ENCODE data around the gene PKP1. TPM values are rescaled to one million over a fixed set of nuclear protein-coding genes. Genes with fewer than 3 reads are reported as not detected.

The PKP1 gene
- total RNA-seq, 2 experiments from 2014 or later, result not detected

DNA sequence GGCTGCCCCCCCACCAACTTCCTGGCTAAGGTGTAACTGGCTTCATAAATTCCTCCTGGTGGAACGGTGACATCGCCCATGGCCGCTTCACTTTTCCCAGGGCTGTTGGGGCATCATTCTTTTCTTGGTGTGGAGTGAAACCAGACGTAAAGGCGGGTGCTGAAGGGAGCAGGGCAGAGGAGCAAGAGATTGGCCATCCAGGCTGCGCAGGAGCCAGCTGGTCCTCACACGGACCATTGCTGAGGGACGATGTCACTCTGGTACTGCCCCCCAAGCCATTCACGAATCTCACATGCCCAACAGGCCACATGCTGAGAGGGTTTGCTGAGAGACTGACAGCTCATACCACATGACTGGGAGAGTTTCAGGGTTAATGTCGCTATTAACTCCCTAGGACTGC, 10.5 kb upstream of the PKP1 start:
- CTCF ChIA-PET, result no interaction called here
- ATAC-seq, result no peak
- Mint-ChIP-seq H3K36me3 (ENCODE audit: low read depth) (no peaks in the 10 kb centered on the region), H3K4me3 (no peak overlapping the region), H3K27ac (no peak overlapping the region), H3K9me3 (ENCODE audit: insufficient read depth) (no peaks in the 10 kb centered on the region), H3K4me1 (ENCODE audit: low read depth) (no peaks in the 10 kb centered on the region), H3K27me3 (ENCODE audit: low read depth) (no peaks in the 10 kb centered on the region)
- POLR2A ChIA-PET, result interaction anchor here (0.7 kb wide), 1 partner anchor 1302 kb away, joined by 3 read pairs; no protein-coding TSS in a partner anchor
- no peak for DNase-seq

DNA sequence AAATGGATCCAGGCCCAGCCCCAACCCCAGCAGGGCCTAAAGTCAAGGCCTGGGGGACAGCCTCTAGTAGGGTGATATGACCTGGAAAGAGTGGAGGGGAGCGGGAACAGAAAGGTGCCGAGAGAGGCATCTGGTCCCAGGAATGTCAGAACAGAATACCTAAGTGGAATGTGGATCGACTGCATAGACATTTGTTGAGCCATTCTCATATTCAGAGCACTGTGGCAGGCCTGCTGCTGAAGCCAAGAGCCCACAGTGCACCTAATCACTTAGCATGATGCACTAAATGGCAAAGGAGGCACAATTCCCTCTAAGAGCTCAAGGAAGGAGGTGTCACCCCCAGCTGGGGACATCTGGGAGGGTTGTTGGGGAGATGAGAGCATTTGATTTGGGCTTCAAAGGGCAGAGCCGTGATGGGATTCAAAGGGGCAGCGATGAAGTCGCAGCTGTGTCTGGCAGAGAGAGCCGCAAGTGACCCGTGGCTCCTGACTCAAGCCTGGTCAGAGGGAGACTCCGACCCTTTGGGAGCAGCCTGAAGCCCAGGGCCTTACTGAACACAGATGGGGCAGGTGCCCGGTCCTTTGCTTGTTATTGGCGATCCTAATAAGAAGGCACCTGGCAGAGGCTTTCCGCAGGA, 8.6 kb upstream of the PKP1 start:
- DNase-seq (no peak), ATAC-seq (no peak)
- H3K27me3 Mint-ChIP-seq (ENCODE audit: low read depth), result peaks cover 1% of the 10 kb centered on the region
- ChIA-PET CTCF (no interaction called here), POLR2A (no interaction called here)
- no peak overlapping the region for H3K27ac Mint-ChIP-seq
- H3K36me3 Mint-ChIP-seq (ENCODE audit: low read depth), result no peaks in the 10 kb centered on the region
- H3K4me3 Mint-ChIP-seq, result no peak overlapping the region
- H3K9me3 Mint-ChIP-seq (ENCODE audit: insufficient read depth), result no peaks in the 10 kb centered on the region
- H3K4me1 Mint-ChIP-seq (ENCODE audit: low read depth), result no peaks in the 10 kb centered on the region

DNA sequence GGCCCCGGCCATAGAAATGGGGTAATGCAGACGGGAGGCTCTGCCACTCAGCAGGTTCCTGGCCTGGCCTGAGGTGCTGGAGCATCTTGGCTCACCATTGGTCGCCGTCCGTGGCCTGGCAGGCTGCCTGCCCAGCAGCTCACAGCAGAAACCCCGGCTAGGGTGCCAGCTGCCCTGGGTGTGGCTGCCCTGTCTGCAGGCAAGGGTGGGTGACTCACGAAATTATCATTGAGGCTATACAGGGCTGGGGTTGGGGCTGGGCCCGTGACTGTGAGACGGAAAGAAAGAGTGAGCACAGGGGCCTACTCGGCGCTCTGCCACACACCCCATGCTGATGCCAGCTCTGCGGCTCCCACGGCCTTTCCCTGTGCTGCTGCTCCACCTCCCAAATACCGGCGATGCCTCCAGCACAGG, 8.0 kb upstream of the PKP1 start:
- no peaks in the 10 kb centered on the region for H3K9me3 Mint-ChIP-seq (ENCODE audit: insufficient read depth)
- no peak for ATAC-seq
- no peak overlapping the region for H3K27ac Mint-ChIP-seq
- POLR2A ChIA-PET, result no interaction called here
- CTCF ChIA-PET, result no interaction called here
- DNase-seq, result no peak
- no peaks in the 10 kb centered on the region for H3K4me1 Mint-ChIP-seq (ENCODE audit: low read depth)
- H3K27me3 Mint-ChIP-seq (ENCODE audit: low read depth), result peaks cover 5% of the 10 kb centered on the region
- no peaks in the 10 kb centered on the region for H3K36me3 Mint-ChIP-seq (ENCODE audit: low read depth)
- no peak overlapping the region for H3K4me3 Mint-ChIP-seq

- DNase-seq, result no peak
These were observed 6.4 kb upstream of the PKP1 start for GRCh38 chr1:201276891-201277290.

GRCh38 chr1:201277441-201277840, 5.9 kb upstream of the PKP1 start:
- no peak for DNase-seq
- POLR2A ChIA-PET, result no interaction called here
- Mint-ChIP-seq H3K36me3 (ENCODE audit: low read depth) (no peaks in the 10 kb centered on the region), H3K27ac (no peak overlapping the region), H3K27me3 (ENCODE audit: low read depth) (peaks cover 18% of the 10 kb centered on the region), H3K4me3 (no peak overlapping the region), H3K9me3 (ENCODE audit: insufficient read depth) (no peaks in the 10 kb centered on the region), H3K4me1 (ENCODE audit: low read depth) (no peaks in the 10 kb centered on the region)
- CTCF ChIA-PET, result interaction anchor here (0.6 kb wide), 1 partner anchor 11 kb away, joined by 3 read pairs; no protein-coding TSS in a partner anchor
- no peak for ATAC-seq

More at GRCh38 chr1:201276891-201277290, 6.4 kb upstream of the PKP1 start:
- Mint-ChIP-seq H3K27me3 (ENCODE audit: low read depth) (peaks cover 13% of the 10 kb centered on the region), H3K27ac (no peak overlapping the region), H3K4me1 (ENCODE audit: low read depth) (no peaks in the 10 kb centered on the region), H3K4me3 (no peak overlapping the region), H3K9me3 (ENCODE audit: insufficient read depth) (no peaks in the 10 kb centered on the region), H3K36me3 (ENCODE audit: low read depth) (no peaks in the 10 kb centered on the region)
- ChIA-PET POLR2A (no interaction called here), CTCF (interaction anchor here (0.6 kb wide), 1 partner anchor 11 kb away, joined by 3 read pairs; no protein-coding TSS in a partner anchor)
- ATAC-seq, result no peak

DNA sequence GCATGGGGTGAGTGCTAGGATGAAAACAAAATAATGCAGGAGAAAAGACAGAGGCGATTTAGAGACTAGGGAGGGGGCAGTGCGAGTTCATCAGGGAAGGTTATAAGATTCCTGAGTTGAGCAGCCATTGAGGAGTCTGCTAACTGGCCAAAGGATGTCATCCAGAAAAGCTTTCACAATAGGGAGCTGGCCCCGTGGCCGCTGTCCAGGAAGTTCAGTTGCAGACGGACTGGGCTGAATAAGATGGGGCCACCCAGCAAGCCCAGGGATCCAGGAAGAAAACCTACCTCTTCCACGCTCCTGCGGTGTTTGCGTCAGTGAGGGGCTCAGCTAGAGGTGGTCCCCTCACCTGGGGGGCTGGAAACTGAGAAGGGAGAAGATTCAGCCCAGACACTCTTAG, 4.0 kb upstream of the PKP1 start:
- CTCF ChIA-PET, result no interaction called here
- Mint-ChIP-seq H3K27me3 (ENCODE audit: low read depth) (peaks cover 32% of the 10 kb centered on the region), H3K4me3 (no peak overlapping the region), H3K36me3 (ENCODE audit: low read depth) (no peaks in the 10 kb centered on the region), H3K9me3 (ENCODE audit: insufficient read depth) (no peaks in the 10 kb centered on the region), H3K27ac (no peak overlapping the region), H3K4me1 (ENCODE audit: low read depth) (peaks cover 6% of the 10 kb centered on the region)
- ATAC-seq, result no peak
- POLR2A ChIA-PET, result no interaction called here
- no peak for DNase-seq

GRCh38 chr1:201280884-201281283, 2.4 kb upstream of the PKP1 start:
- POLR2A ChIA-PET, result no interaction called here
- H3K27ac Mint-ChIP-seq, result no peak overlapping the region
- peaks cover 38% of the 10 kb centered on the region for H3K27me3 Mint-ChIP-seq (ENCODE audit: low read depth)
- no peak for DNase-seq
- no peaks in the 10 kb centered on the region for H3K36me3 Mint-ChIP-seq (ENCODE audit: low read depth)
- H3K4me1 Mint-ChIP-seq (ENCODE audit: low read depth), result peaks cover 6% of the 10 kb centered on the region
- no peak overlapping the region for H3K4me3 Mint-ChIP-seq
- ATAC-seq, result no peak
- H3K9me3 Mint-ChIP-seq (ENCODE audit: insufficient read depth), result no peaks in the 10 kb centered on the region
- CTCF ChIA-PET, result interaction anchor here (1.9 kb wide), 1 partner anchor 62 kb away, joined by 5 read pairs; no protein-coding TSS in a partner anchor

DNA sequence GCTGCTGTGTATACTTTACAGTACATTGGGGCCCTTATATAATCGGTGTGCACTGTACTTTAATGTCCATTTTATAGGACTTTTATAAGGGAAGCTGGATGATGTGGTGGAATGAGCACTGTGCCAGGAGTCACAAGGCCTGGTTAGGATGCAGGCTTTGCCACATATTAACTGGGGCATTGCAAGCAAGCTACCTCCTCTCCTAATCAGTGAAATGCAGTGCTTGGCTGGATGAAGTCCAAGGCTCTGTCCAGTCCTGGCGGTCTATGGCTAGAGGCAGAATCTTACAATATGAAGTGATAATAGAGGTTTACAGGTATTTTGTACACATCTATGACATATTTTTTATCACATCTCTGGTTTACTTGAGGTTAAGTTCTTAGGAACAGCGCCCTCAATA, 1.7 kb upstream of the PKP1 start:
- Mint-ChIP-seq H3K36me3 (ENCODE audit: low read depth) (no peaks in the 10 kb centered on the region), H3K27me3 (ENCODE audit: low read depth) (peaks cover 38% of the 10 kb centered on the region), H3K4me1 (ENCODE audit: low read depth) (peaks cover 12% of the 10 kb centered on the region), H3K9me3 (ENCODE audit: insufficient read depth) (no peaks in the 10 kb centered on the region), H3K27ac (no peak overlapping the region), H3K4me3 (no peak overlapping the region)
- ChIA-PET CTCF (interaction anchor here (1.9 kb wide), 1 partner anchor 61 kb away, joined by 5 read pairs; no protein-coding TSS in a partner anchor), POLR2A (no interaction called here)
- DNase-seq, result no peak
- no peak for ATAC-seq

DNA sequence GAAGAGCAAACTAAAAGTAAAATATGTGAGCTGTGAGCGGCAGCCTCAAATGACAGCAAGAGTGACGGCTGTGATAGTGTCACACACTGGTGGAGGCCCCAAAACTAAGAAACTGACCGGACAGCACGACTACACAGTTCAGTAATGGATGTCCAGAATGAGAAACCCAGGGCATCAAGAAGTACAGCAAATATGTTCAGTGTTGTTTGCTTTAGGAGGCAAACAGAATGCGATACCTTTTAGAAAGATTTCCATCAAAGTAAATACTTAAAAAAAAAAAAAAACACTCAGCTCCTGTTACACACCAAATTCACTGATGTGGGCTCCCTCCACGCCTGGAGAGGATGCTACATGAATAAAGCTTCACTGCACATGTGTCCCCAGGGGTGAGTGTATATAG, 1.1 kb upstream of the PKP1 start:
- Mint-ChIP-seq H3K27ac (no peak overlapping the region), H3K36me3 (ENCODE audit: low read depth) (no peaks in the 10 kb centered on the region), H3K27me3 (ENCODE audit: low read depth) (peaks cover 43% of the 10 kb centered on the region), H3K4me1 (ENCODE audit: low read depth) (peaks cover 17% of the 10 kb centered on the region), H3K9me3 (ENCODE audit: insufficient read depth) (no peaks in the 10 kb centered on the region), H3K4me3 (no peak overlapping the region)
- CTCF ChIA-PET, result interaction anchor here (0.8 to 1.9 kb wide), 3 partner anchors 16 to 66 kb away, joined by 3 to 5 read pairs (median 3); no protein-coding TSS in a partner anchor
- ATAC-seq (no peak), DNase-seq (no peak)
- POLR2A ChIA-PET, result no interaction called here

DNA sequence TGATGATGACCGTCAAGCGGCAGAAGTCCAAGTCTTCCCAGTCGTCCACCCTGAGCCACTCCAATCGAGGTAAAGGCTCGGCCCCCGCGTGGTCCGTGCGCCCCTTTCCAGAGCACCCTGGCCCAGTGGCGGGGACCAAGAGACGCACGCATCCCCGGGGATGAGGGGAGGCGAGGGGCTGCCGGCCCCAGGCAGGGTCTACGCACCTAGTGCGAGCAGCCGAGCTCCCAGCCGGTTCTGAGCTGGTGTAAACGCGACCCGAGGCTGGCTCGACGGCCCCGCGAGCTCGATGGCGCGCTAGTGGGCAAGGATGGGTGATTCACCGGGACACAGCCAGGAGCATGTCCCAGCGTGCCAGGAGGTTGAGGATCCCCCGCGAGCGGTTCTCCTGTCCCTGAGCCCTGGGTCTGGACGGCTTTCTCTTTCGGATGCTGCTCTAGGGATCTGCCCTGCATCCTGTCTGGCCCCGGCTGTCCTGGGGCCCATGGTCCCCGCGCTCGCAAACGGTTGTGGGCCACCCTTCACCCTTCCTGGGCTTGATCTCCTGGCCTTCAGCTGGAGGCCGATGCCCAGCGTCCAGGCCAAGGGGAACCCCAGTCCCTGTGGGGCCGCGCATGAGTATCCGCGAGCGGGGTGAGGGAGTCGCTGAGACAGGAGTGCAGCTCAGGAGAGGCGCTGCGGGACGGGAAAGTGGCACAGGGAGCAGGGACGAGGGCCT, 689 bp downstream of the PKP1 start:
- H3K27me3 Mint-ChIP-seq (ENCODE audit: low read depth), result peaks cover 56% of the 10 kb centered on the region
- H3K27ac Mint-ChIP-seq, result no peak overlapping the region
- POLR2A ChIA-PET, result no interaction called here
- H3K4me3 Mint-ChIP-seq, result no peak overlapping the region
- ATAC-seq (no peak), DNase-seq (no peak)
- no peaks in the 10 kb centered on the region for H3K36me3 Mint-ChIP-seq (ENCODE audit: low read depth)
- H3K4me1 Mint-ChIP-seq (ENCODE audit: low read depth), result peaks cover 17% of the 10 kb centered on the region
- no peaks in the 10 kb centered on the region for H3K9me3 Mint-ChIP-seq (ENCODE audit: insufficient read depth)
- CTCF ChIA-PET, result no interaction called here

DNA sequence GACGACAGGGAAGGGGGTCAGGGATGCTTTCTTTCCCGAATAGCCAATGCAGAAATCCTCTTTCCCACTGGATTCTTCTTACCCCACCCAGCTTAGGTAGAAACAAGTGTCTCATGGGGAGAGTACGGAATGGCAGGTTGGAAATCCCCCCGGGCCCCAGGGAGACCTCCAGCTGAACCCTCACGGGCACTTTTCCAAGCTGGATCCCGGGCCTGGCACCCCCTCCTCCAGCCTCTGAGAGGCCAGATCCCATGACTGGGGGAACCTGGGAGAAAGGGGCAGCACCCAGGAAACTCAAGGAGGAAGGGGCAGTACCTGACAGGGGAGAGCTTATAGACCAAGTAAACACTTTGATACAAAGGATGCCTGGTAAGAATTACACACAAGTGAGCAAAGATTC, 1.3 kb downstream of the PKP1 start:
- DNase-seq, result no peak
- ChIA-PET POLR2A (no interaction called here), CTCF (no interaction called here)
- H3K4me3 Mint-ChIP-seq, result no peak overlapping the region
- no peak for ATAC-seq
- H3K27ac Mint-ChIP-seq, result no peak overlapping the region
- H3K36me3 Mint-ChIP-seq (ENCODE audit: low read depth), result no peaks in the 10 kb centered on the region
- no peaks in the 10 kb centered on the region for H3K9me3 Mint-ChIP-seq (ENCODE audit: insufficient read depth)
- H3K4me1 Mint-ChIP-seq (ENCODE audit: low read depth), result peaks cover 17% of the 10 kb centered on the region
- H3K27me3 Mint-ChIP-seq (ENCODE audit: low read depth), result peaks cover 57% of the 10 kb centered on the region

DNA sequence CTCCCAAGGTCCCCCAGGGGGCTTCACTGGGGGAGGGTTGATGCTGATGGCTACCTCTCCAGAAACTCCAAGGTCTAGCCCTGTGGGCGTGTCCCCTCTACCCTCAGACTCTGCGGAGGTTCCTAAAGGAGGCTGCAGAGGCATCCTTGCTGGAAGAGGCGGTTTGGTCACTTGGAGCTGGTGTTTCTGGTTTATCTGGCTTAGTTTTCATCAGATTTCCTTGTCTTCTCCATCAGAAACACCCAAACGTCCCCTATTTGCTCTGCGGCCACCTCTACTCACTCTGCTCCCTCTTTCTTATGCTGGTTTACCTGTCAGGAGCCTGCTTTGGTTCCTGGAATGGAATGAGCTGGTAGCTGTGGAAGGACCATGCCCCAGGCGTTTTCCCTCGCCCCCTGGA, 2.5 kb downstream of the PKP1 start:
- CTCF ChIA-PET, result no interaction called here

More for the DNA sequence above, 2.5 kb downstream of the PKP1 start:
- Mint-ChIP-seq H3K27ac (no peak overlapping the region), H3K9me3 (ENCODE audit: insufficient read depth) (no peaks in the 10 kb centered on the region), H3K4me3 (no peak overlapping the region), H3K27me3 (ENCODE audit: low read depth) (peaks cover 55% of the 10 kb centered on the region), H3K36me3 (ENCODE audit: low read depth) (no peaks in the 10 kb centered on the region), H3K4me1 (ENCODE audit: low read depth) (peaks cover 17% of the 10 kb centered on the region)
- DNase-seq, result no peak
- POLR2A ChIA-PET, result no interaction called here
- no peak for ATAC-seq

Data from activated CD8-positive, alpha-beta T cell treated with anti-CD3 and anti-CD28 coated beads, Interleukin-2, amount 10 ng/mL, durations not matched to agents 7 days and 5 days (primary cell).